ENCODE data around the gene POU6F1.
"Not testable (repeated sequence)": the region's sequence is repeated elsewhere in the genome, so short reads cannot be mapped to it uniquely, and the experiment has no call there.

The POU6F1 gene

GRCh38 chr12:51229116-51229809, 11.4 kb upstream of the POU6F1 start:
- DNase-seq (ENCODE audit: low read depth), result no peak
- TF ChIP-seq CTCF (IDR thresholded peaks at IDR 0.05; ENCODE audit: insufficient read depth, low read depth, low read length, missing control alignments), result no peak
- no peak overlapping the region for H3K4me3 ChIP-seq (ENCODE audit: low read depth, low read length)

GRCh38 chr12:51227962-51228361, 10.1 kb upstream of the POU6F1 start:
- DNase-seq (ENCODE audit: low read depth), result no peak
- H3K4me3 ChIP-seq (ENCODE audit: low read depth, low read length), result no peak overlapping the region
- no peak for TF ChIP-seq CTCF (IDR thresholded peaks at IDR 0.05; ENCODE audit: insufficient read depth, low read depth, low read length, missing control alignments)

GRCh38 chr12:51227112-51227511, 9.2 kb upstream of the POU6F1 start:
- not testable (repeated sequence) for DNase-seq (ENCODE audit: low read depth)

GRCh38 chr12:51225771-51226170, 7.9 kb upstream of the POU6F1 start:
- no peak for DNase-seq (ENCODE audit: low read depth)
- H3K4me3 ChIP-seq (ENCODE audit: low read depth, low read length), result no peak overlapping the region
- TF ChIP-seq CTCF (IDR thresholded peaks at IDR 0.05; ENCODE audit: insufficient read depth, low read depth, low read length, missing control alignments), result no peak

More at GRCh38 chr12:51227112-51227511, 9.2 kb upstream of the POU6F1 start:
- H3K4me3 ChIP-seq (ENCODE audit: low read depth, low read length), result not testable (repeated sequence)

- DNase-seq (ENCODE audit: low read depth), result no peak
- no peak for TF ChIP-seq CTCF (IDR thresholded peaks at IDR 0.05; ENCODE audit: insufficient read depth, low read depth, low read length, missing control alignments)
- no peak overlapping the region for H3K4me3 ChIP-seq (ENCODE audit: low read depth, low read length)
These were observed 7.4 kb upstream of the POU6F1 start for GRCh38 chr12:51225234-51225633.

- no peak for TF ChIP-seq CTCF (IDR thresholded peaks at IDR 0.05; ENCODE audit: insufficient read depth, low read depth, low read length, missing control alignments)
These were observed 6.8 kb upstream of the POU6F1 start for GRCh38 chr12:51224625-51225024.

GRCh38 chr12:51222461-51222860, 4.6 kb upstream of the POU6F1 start:
- no peak for TF ChIP-seq CTCF (IDR thresholded peaks at IDR 0.05; ENCODE audit: insufficient read depth, low read depth, low read length, missing control alignments)
- DNase-seq (ENCODE audit: low read depth), result no peak
- H3K4me3 ChIP-seq (ENCODE audit: low read depth, low read length), result no peak overlapping the region

More at GRCh38 chr12:51224625-51225024, 6.8 kb upstream of the POU6F1 start:
- no peak for DNase-seq (ENCODE audit: low read depth)
- H3K4me3 ChIP-seq (ENCODE audit: low read depth, low read length), result no peak overlapping the region

- not testable (repeated sequence) for DNase-seq (ENCODE audit: low read depth); H3K4me3 ChIP-seq (ENCODE audit: low read depth, low read length)
These were observed 2.0 kb upstream of the POU6F1 start for GRCh38 chr12:51219857-51220256.
